ENCODE results near the gene SMCHD1.
"Not testable (repeated sequence)": the region's sequence is repeated elsewhere in the genome, so short reads cannot be mapped to it uniquely, and the experiment has no call there.

The SMCHD1 gene

DNA sequence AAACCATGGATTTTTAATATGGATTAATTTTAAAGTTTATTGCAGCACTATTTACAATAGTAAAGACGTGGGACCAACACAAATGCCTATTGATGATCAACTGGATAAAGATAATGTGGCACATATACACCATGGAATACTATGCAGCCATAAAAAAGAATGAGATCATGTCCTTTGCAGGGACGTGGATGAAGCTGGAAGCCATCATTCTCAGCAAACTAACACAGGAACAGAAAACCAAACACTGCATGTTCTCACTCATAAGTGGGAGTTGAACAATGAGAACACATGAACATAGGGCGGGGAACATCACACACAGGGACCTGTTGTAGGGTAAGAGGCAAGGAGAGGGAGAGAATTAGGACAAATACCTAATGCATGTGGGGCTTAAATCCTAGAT is 5.3 kb downstream of the SMCHD1 start:
- DNase-seq: not testable (repeated sequence)

GRCh38 chr18:2662288-2662687 is 6.8 kb downstream of the SMCHD1 start:
- not testable (repeated sequence) for DNase-seq

GRCh38 chr18:2662990-2663389 is 7.5 kb downstream of the SMCHD1 start:
- DNase-seq: no peak

DNA sequence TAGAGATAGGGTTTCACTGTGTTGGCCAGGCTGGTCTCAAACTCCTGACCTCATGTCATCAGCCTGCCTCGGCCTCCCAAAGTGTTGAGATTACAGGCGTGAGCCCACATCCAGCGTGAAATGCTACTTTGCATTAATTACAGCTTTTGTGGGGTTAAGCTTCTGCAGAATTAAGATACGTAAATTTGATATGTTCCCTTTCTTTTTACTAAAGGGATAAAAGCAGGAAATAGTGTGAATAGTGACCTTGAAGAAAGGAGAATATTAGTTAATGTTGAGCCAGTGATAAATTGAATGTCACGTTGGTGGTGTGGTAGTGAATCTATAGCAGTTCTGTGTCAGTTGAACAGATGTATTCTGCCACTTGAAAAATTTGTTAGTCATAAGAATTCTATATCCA is 16.9 kb downstream of the SMCHD1 start:
- no peak for DNase-seq

DNA sequence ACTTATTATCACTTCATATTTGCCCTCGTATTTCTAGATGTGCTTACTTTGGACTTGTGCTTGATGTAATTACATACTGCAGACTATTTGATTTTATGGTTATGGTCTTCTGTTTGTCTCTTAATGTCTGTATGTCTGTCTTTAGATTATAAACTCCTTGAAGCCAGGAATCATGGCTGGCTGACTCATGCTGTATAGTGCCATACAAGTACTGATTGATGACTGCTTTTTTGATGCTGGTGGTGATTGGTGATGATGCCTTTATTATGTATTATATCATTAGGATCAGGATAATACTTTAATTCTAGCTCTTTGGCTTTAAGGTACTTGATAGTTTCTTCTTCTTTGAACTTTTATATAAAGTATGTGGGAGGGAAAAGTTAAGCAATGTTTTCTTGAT is 17.3 kb downstream of the SMCHD1 start:
- no peak for DNase-seq

DNA sequence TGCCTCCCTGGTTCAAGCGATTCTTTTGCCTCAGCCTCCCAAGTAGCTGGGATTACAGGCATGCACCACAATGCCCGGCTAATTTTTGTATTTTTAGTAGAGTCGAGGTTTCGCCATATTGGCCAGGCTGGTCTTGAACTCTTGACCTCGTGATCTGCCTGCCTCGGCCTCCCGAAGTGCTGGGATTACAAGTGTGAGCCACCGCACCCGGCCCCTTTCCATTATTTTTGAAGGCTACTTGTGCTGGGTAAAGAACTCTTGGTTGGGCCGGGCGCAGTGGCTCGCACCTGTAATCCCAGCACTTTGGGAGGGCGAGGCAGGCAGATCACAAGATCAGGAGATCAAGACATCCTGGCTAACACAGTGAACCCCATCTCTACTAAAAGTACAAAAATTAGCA is 23.4 kb downstream of the SMCHD1 start:
- not testable (repeated sequence) for DNase-seq

DNA sequence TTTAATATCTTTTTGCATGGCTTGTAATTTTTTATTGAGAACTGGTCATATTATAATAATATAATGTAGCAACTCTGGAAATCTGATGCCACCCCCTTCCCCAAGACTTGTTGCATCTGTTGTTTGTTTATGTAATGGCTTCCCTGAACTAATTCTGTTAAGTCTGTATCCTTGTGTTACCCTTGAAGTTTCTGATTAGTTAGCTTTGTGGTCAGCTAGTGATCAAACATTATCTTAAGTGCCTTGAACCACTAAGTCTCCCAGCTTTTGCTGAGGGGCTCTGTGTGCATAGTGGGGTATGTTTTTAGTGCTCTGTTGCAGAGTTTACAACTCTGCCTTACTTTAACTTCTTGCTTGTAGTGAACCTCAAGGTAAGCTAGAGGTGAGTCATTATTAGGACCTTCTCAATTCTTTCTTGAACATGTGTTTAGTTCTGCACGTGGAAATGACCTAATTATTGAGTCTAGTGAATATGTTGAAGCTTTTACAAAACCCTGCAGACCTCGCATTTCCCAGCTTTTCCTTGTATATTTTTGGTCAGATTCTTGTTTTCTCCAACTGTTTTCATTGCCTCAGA is 24.8 kb downstream of the SMCHD1 start:
- DNase-seq: no peak

GRCh38 chr18:2681993-2682603 is 26.6 kb downstream of the SMCHD1 start:
- DNase-seq: no peak

DNA sequence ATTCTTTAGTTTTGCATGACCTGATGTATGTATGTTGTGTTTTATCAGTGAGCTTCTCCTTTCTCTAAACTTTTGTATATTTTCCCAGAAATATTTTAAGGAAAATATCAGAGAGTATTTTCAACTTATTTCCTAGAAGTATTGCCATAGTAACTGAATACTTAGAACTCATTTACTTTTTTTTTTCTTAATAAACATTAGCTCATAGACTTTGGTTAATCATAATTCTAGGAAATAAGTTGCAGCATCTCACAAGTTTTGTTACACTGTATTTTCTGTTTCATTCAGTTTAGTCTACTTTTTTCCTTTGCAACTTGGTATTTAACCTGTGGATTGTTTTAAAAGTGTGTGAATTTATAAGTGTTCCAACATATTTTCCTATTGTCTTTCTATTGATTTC is 27.5 kb downstream of the SMCHD1 start:
- DNase-seq: no peak

- no peak for DNase-seq
These were observed 30.9 kb downstream of the SMCHD1 start for GRCh38 chr18:2686349-2686968.

DNA sequence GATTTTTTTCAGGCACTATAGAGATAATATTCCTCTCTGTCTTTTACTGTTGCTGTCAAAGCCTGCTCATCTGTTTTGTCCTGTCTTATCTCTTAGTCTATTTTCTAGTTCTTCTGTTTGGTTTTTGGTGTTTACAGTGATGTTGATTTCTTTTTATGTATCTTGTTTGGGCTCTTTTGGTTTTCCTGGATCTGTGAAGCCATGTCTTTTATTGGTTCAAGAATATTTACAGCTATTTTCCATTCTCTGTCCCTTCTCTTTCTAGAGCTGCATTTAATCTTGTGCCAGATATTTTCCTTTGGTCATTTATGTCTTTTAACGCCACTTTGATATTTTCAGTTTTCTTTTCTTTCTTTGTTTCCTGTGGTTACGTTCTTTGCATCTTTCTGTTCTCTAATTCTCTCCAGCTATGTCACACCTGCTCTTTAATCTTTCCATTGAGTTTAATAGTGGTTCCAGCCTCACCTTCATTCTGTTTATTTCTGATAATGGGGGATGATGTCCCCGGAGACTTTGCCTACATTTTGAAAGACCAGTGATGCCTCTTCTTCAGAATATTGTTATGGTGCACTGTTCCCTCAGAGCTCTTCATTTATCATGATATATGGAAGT is 32.0 kb downstream of the SMCHD1 start:
- DNase-seq: no peak

DNA sequence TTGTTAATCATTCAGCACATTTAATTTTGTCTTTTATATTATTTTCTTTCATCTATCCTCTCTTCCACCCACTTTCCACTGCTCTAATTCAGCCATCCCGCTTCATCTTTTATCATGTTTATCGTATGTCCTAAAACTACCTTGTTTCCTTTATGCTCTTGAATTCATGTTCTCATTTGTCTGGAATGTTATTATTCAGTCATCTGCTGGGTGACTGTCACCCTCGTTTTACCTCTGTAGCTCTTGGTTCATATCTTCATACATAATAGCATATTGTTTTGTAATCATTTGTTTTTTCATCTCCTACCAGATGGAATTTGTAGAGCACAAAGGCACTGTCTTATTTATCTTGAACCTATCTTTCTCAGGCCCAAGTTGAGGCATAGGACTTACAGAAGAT is 37.0 kb downstream of the SMCHD1 start:
- no peak for DNase-seq

GRCh38 chr18:2697184-2697583 is 41.7 kb downstream of the SMCHD1 start:
- DNase-seq: no peak

- no peak for DNase-seq
These were observed 43.5 kb downstream of the SMCHD1 start for GRCh38 chr18:2699001-2699400.

- DNase-seq: no peak
These were observed 49.0 kb downstream of the SMCHD1 start for GRCh38 chr18:2704541-2704940.

DNA sequence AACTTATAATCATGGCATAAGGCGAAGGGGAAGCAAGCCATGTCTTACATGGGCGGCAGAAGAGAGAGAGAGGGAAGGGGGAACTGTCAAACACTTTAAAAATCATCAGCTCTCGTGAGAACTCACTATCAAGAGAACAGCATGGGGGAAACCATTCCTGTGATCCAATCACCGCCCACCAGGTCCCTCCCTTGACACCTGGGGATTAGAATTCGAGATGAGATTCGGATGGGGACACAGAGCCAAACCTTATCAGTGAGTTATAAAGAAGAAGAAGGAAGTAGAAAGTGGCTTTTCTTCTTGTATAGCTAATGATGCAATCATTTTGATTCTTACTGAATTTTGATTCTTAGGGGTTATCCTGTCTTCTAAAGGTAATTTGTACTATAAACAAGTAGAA is 51.4 kb downstream of the SMCHD1 start:
- DNase-seq: no peak

GRCh38 chr18:2707551-2708168 is 52.1 kb downstream of the SMCHD1 start:
- DNase-seq: no peak

GRCh38 chr18:2709316-2709715 is 53.8 kb downstream of the SMCHD1 start:
- no peak for DNase-seq

DNA sequence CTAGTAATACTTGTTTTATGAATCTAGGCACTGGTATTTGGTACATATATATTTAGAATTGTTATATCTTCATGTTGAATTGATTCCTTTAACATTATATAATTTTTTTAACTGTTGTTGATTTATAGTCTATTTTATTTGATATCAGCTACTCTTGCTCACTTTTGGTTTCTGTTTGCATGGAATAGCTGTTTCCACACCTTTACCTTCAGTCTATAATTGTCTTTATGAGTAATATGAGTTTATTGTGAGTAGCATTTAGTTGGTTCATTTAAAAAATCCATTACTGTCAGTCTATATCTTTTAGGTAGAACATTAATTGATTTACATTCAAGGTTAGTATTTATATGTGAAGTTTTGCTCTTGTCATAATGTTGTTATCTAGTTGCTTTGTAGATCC is 58.6 kb downstream of the SMCHD1 start:
- no peak for DNase-seq

DNA sequence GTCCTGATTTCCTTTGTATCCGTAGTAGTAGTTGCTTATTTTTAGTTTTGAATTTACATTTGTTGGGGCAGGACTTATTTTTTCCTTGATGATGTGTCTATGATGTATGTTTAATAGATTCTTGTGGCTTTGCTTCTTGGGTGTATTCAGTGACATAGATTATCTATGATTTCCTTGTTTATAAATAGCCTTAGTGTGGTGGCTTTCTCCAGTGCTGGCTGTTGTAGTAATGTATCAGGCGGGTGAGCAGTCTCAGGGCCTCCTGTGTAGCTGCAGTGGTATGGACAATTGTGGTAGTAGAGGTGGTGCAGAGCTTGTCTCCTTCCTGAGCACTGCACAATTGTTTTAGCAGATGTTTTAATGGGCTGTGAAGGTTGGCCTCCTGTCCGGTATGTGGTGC is 60.5 kb downstream of the SMCHD1 start:
- DNase-seq: no peak

DNA sequence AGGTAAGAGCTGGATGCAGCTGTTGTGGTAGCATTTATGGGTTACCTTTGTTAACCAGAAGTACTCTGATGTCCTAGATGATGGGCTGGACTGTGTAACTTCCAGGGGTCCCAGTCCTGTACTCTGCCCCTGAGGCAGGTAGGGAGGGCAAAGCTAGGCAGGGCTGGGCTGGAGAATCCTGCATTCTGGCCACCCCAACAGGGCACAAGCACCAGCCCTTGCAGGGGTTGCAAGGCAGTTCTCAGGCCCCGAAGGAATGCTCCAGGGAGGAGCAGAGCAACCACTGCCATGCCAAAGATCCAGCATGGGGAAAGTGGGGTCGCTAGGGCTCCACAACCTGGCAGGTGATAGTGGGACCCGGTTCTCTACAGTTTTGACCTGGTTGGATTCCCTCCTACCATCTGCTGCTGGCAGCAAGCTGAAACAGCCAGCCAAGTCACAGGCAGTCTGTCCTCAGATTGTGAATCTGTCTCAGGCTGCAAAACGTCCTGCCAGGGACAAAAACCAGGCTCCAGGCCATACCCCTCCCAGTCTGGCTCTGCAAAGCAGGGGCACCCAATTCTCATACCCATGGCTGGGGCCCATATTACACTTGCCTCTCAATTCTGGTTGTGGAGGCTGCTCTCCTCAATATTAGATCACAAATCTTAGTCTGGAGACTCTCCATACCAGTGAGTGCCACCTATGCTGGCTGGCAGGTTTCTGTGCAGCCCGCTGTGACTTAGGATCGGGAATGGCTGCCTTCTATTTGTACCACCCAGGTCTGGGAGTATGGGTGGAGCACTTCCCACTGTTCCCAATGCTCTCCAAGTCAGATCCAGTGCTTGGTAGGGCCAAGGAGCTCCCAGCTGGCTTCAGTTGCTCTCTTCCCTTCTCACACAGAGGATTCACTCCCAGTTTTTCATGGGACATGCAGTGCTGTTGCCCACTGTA is 61.1 kb downstream of the SMCHD1 start:
- no peak for DNase-seq

DNA sequence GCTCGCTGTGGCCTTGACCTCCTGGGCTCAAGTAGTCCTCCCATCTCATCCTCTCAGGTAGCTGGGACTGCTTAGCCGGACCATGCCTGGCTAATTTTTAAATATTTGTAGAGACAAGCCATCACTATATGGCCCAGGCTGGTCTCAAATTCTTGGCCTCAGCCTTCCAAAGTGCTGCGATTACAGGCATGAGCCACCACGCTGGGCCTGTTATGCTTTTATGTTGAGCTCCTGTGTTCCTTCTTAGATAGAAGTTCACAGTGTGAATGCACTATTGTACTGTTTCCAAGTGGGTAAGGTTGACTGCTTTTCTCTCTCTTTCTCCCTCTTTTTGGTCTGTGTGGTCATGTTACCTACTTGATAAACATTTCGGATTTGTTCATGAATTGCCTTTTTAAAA is 61.9 kb downstream of the SMCHD1 start:
- no peak for DNase-seq

- DNase-seq: no peak
These were observed 63.5 kb downstream of the SMCHD1 start for GRCh38 chr18:2719040-2719439.

Data from SHP77 treated with DMSO at 0.1 percent for 48 hours (cell line).